GM18870 (cell line): ENCODE measurements around the gene PKN2.

Experiments used
- ATAC-seq: cut with Tn5 transposase; IDR thresholded peaks from one replicate; pipeline ENCODE4 v1.9.1; 2021; ENCODE audit warnings: moderate library complexity; ENCODE audit not compliant: unreplicated experiment

The PKN2 gene

DNA sequence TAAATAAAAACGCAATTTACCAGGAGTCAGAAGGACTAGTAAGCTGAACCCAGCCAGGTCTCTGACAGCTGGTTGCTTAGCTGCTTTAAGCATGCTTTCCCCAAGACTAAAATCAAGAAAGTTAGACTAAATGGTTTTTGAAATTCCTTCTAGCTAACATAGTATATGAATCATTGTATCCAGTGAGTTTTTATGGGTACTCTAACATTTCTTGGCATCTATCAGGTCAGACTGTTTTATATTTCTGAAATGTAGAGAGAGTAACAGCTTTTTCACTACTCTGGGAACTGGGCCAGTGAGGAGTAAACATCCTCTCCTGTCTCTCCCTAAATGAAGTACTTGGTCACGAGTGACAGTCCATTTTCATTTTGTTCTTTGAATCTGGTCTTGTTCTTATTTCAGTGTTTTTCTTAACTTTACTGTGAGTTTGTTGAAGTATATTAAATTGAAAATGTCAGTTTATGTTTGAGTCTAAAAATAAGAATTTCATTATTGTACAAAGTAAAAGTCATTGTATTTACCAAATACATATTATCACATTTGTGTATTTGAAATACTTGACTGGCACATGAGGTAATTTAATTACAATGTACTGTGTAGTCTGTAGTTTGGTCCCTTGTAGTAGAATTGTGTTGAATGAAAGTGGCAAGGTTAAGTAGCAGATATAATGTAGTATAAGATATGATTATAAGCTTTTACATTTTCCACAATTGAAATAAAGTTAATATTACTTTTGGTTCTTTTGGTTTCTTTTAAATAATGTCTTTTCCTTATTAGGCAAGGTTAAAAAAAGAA is 47.6 kb downstream of the PKN2 start:
- no peak for ATAC-seq

DNA sequence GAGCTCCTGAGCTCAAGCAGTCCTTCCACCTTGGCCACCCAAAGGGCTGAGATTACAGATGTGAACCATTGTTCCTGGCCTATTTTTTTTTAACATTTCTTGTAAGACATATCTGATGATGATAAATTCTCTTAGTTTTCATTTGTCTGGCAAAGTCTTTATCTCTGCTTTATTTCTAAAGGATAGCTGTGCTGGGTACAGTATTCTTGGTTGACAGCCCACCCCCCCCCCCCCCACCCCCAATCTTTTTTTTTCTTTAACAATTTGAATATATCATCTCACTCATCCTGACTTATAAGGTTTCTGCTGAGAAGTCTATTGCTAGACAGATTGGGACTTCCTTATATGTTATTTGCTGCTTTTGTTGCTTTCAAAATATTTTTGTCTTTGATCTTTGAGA is 51.3 kb downstream of the PKN2 start:
- no peak for ATAC-seq

DNA sequence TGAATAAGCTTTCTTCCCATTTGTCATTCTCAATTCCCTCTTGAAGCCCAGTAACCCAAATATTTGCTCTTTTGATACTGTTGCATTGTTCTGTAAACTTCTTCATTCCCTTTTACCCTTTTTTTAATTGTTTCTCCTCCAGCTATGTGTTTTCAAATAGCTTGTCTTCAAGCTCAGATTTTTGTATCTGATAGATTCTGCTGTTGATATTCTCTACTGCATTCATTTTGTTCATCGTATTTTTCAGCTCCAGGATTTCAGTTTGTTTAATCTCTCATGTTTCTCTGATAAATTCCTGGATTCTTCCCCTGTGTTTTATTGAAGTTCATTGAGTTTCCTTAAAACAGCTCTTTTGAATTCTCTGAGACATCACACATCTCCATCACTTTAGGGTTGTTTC is 51.8 kb downstream of the PKN2 start:
- no peak for ATAC-seq

DNA sequence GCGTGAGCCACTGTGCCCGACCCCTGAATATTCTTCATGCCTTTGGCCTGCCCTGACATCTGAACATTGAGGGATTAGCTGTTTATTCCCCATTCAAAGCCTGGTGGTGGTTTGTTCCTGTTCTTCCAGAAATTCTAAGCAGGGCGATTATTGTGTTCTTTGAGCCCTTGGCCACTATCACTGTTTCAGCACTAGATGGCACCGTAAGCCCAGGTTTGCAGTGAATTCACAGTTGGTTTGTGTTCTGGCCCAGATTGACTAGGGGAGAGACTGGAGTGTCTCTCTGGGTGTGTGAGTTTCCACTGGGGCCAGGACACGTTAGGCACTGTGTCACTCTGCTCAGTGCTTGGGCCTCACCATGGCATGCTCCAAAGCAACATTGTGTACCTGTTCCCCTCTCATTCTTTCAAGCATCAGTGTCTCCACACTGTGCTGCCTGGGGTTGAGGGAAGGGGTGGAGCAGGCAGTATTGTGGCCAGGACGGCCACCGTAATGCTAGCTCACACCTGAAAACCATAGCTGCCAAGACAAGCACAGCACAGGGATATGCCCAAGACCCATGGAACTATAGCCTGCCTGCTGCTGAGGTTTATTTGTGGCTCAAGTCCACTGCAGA is 52.7 kb downstream of the PKN2 start:
- ATAC-seq, result no peak

DNA sequence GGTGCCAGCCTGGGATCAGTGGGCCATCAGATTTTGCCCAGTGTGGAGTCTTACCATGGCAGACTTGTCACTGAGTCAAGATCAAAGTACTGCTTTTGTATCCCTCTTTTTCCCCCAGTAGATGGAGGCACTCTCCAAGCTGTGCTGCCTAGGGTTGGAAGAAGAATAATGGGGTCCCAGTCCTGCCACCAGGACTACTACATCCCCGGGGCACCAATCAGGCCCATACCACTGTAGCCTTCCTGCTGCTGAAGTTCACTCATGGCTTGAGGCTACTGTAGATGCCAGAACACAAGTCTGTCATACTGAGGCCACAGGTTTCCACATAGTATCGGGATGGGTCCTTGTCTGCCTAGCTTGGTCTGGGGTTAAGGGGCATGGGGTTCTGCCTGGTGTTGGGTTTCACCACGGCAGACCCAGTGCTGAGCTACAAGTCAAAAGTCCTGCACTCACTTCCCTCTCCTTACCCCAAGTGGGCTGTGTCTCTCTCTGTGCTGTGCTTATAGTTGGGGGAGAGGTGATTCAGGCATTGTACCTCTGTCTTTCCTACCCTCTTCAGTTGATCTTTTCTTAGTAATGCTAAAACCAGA is 53.4 kb downstream of the PKN2 start:
- no peak for ATAC-seq

DNA sequence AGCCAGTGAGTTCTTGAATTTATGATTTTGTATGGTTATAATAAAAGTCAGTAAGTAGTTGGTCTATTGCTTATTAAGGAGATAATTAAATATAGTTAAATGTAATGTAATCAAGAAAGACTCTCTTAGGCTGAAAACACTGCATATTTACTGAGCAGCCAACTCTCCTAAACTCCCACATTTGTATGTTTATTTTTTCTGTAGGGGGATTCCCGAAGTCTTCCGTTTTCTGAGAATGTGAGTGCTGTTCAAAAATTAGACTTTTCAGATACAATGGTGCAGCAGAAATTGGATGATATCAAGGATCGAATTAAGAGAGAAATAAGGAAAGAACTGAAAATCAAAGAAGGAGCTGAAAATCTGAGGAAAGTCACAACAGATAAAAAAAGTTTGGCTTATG is 56.7 kb downstream of the PKN2 start:
- no peak for ATAC-seq

DNA sequence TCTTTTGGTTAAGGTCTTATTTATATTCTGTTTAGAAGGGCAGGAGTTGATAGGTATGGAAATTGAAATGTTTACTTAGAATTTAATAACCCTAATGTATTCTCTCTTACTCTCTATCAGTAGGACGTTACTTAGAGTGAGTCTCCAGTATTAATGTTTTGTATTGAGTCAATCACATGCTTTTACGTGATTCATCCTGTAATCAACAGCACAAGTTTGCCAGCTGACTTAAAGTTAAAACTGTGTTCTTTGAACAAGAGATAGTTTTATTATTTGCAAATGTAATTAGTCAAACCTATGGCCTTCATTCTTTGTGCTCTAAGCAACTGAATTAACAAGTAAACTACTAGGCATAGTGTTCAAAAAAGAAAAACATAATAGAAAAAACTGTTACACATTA is 57.3 kb downstream of the PKN2 start:
- ATAC-seq, result no peak

DNA sequence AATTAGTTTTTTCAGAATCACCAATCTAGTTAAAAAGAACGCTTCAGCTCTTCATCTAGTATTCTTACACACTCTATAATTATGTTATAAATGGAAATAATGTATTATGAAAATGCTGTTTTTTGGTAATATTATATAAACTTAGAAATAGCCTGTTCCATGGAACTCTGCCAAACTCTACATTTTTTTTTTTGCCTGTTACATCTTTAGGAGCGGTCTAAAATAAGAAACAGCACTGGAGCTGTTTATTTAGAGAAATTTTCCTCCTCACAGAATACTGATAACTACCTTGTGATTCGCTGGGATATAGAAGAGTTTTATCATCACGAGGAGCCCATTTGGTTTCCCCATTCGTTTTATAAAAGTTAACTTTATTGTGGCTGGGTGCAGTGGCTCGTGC is 58.5 kb downstream of the PKN2 start:
- no peak for ATAC-seq

DNA sequence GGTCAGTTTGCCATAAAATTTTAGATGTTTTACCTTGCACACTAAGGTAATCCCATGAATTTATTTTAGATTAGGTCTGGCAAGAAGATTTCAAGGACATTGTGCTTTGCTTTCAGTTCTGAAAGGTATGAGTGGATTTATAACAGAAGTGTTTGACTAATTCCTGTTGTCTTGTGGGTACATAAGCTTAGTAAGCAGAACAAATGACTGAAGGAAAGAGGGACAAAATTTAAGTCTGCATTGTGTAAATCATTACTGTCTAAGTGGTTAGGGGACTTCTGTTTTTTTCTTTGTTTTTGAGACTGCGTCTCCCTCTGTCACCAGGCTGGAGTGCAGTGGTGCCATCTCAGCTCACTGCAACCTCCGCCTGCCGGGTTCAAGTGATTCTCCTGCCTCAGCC is 60.1 kb downstream of the PKN2 start:
- peak; percentile 45 for ATAC-seq

DNA sequence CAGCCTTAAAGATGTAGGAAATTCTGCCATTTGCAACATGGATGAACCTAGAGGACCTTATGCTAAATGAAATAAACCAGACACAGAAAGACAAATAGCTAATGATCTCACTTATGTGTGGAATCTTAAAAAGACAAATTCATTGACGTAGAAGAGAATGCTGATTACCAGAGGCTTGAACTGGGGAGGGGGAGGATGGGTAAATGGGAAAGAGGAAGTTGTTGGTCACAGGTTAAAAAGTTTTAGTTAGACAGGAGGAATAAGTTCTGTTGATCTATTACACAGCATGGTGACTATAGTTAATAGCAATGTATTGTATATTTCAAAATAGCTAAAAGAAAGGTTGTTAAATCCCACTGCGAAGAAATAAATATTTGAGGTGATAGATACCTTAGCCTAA is 62.8 kb downstream of the PKN2 start:
- ATAC-seq, result no peak

DNA sequence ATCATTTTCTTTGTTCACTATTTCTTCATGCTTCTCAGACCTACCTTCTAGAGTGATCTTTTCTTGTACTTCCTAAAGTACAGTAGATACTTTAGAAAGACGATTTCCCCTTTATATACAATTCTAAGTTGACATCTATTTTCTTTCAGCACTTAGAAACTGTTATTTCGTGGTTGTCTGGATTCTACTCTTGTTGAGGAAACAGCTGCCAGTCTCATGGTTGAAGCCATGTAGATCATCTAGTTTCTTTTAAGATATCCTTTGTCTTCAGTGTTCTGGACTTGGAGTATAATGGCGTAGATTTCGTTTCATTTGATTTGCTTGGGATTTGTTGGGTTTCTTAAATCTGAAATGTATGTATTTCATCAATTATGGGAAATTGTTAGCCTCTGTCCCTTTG is 67.6 kb downstream of the PKN2 start:
- ATAC-seq, result no peak

DNA sequence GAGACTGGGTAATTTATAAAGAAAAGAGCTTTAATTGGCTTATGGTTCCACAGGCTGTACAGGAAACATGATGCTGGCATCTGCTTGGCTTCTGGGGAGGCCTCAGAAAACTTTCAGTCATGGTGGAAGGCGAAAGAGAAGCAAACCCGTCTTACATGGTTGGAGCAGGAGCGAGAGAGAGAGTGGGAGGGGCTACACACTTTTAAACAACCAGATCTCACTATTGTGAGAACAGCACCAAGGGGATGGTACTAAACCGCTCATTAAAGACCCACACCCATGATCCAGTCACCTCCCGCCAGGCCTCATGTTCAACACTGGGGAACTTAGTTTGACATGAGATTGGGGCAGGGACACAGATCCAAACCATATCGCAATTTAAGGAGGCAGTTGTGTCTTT is 69.4 kb downstream of the PKN2 start:
- ATAC-seq, result no peak

DNA sequence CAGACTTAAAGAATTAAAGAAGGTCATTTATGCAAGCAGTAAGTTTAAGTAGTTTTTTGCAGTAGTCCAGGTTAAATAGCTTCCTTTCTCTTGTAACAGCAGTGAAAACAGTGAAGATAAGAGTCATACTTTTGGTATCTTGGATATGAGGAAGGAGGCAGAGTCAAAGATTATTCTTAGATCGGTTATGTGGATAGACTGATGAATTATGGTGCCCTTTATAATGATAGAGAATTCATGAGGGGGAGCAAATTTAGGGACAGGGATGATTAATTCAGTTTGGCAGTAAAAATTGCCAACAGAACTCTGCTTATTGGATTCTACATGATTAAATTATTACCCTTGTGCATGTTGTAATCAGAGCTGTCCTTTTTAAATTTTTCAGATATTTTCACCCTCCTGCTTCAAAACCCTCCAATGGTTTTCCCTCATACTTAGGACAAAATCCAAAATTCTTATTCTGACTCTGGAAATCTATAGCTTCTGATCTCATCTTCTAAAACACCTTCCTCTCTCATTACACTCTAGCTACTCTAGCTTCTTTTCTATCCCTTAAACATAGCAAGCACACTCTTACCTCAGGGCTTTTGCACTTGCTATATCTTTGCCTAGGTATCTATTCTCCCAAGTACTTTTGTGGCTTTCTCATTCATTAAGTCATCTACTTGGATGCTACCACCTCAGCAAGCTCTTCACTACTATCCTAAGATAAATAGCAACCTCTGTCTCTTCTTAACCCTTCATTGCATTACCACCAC is 79.8 kb downstream of the PKN2 start:
- ATAC-seq, result no peak

DNA sequence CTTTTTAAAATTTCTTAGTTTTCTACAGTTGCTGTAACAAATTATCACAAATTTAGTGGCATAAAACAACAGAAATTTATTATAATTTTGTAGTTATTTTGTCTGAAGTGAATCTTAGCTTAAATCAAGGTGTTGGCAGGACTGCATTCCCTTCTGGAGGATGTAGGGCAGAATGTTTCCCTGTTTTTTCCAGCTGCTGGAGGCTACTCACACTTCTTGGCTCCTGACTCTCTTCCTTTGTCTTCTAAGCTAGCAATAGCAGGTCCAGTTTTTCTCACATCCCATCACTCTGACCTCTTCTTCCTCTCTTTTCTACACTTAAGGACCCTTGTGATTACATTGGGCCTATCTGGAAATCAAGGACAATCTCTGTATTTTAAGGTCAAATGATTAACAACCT is 84.1 kb downstream of the PKN2 start:
- ATAC-seq, result no peak

DNA sequence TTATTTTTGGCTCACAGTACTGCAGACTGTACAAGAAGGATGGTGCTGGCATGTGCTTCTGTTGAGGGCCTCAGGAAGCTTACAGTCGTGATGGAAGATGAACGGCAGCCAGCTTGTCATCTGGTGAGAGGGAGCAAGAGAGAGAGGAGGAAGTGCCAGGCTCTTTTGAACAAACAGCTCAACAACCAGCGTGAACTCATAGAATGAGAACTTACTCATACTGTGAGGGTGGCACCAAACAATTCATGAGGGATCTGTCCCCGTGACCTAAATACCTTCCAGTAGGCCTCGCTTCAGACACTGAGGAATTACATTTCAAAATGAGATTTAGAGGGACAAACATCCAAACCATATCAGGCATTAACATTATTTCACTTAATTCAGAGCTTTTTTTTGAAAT is 84.7 kb downstream of the PKN2 start:
- no peak for ATAC-seq

DNA sequence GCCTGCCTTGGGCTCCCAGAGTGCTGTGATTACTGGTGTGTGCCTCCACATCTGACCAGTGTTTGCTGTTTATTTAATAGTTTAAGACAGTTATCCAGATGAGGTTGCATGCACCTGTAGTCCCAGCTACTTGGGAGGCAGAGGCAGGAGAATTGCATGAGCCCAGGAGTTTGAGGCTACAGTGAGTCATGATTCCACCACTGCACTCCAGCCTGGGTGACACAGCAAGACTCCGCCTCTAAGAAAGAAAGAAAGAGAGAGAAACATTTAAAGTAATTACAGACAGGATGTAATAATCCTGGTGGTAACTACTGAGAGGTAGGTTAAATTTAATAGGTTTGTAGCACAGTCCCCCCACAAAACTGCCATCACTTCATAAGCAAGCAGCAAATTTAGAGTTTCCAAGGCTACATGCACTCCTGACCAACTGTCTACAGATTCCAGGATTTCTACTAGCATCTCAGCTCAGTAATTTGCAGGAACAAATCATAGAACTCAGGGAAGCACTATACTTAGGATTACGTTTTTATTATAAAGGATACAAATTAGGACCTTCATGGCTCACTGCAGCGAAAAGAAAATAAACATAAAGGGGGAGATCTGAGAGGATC is 89.6 kb downstream of the PKN2 start:
- no peak for ATAC-seq

DNA sequence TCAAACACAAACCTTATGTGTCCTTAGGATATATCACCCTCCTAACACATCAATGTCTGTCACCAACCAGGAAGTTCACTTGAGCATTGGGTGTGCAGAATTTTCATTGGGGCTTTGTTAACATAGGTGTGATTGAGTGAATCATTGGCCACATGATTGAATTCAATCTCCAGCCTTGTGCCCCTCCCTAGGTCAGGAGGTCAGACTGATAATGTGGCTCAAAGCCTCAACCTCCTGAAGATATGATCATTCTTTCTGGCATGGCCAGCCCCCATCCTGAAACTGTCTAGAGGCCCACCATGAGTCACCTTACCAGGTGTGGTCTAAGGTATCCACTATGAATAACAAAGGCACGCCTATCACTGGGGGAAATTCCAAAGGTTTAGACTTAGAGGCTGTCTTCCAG is 90.1 kb downstream of the PKN2 start:
- no peak for ATAC-seq

DNA sequence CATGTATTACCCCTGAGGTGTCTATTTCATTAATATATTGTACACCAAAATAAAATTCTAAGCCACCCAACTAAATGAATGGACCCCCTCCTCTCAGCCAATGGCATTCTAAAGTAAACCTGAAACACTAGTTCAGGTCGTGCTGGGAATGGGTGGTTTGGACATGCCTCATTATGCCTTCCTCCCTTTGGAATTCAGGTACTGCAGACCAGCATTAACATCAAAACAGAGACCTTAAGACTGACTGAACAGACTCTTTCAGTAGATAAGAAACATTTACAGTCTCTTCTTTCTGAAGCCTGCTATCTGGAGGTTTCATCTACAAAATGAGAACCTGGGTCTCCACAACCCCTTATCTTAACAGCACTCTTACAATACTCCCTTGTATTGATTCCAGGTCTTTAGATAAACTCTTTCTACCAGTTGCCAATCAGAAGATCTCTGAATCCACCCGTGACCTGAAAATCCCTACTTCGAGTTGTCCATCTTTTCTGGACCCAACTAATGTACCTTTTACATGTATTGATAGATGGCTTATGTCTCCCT is 93.6 kb downstream of the PKN2 start:
- ATAC-seq, result no peak

DNA sequence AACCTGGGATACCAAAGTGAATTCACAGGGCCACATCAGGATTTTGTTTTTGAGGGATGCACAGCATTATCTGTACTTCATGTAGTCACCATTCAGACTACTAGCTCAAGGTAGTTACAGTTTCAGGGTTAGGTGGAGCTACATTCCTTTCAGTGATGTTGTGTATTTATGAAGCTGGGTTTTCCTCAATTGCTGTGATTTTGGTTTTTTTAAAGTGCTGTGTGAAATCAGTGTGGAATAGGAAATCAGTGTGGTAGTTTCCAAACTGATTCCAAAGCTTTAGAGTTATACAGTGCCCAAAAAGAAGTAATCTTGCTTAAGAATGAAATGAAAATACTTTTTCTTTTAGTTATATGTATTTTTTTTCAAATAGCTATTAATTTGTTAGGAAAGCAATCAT is 95.8 kb downstream of the PKN2 start:
- ATAC-seq, result no peak

DNA sequence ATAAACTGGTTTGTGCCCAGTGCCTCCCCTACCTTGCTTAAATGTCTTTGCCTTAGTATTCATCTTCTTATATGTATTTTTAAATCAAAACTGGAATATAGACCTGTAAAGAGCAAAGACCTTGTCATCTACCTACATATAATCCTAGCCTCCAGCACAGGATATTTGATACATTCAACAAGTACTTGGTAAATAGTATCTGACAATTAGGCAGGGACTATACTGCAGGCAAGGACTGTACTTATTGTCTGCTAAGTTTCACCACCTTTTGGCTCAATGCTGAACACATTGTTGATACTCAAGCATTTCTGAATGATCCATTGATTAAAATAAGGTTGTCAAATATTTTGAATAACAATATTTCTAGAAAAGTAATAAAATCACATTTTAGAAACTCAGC is 96.4 kb downstream of the PKN2 start:
- no peak for ATAC-seq

DNA sequence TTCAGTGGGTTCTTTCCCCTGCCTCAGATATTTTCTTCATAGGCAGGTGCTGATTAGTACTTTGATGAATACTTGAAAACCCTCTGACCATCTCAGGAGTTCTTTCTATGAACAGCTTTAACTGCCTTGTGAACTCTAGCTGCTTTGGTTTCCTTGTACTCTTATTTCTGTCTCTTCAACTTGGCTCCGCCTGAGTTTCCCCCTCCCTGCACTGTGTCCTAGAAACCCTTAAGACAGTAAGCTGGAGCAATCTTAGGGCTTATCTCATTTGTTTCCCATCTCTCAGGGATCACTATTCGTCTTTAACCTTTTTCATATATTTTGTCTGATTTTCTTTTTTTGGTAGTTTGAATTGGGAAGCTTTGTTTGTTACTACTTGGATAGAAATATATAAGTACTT is 99.1 kb downstream of the PKN2 start:
- no peak for ATAC-seq
